ENCODE data around the gene NAT9. TPM values are rescaled to one million over a fixed set of nuclear protein-coding genes. Genes with fewer than 3 reads are reported as not detected.
A peak's percentile ranks its signal among the peaks of the same experiment; 100 is the strongest.

The NAT9 gene
- total and polyA plus RNA-seq, 2 experiments from 2014 or later, result 29.2 to 34.8 TPM

DNA sequence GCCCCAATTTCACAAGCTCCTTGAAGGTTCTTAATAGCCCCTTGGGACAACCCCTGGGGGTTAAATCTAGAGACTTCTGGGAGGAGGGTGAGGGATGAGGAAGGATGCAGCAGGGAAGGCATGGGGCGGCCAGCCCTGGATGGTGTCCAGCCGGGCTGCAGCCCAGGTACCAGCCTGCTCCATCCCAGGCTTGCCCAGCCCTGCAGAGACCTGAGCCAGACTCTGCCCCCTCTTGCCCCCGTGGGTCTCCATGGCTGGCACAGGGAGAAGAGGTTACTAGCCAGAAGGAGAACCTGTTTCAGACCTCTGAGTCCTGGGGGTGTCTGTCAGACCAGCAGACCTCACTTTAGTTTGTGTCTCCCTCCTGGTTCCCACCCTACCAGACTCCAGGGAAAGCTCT lies 19.3 kb downstream of the NAT9 start:
- 84% methylated on average over 3 of the region's 3 CpGs for WGBS (ENCODE audit: low lambda C conversion rate, missing lambda C conversion rate)
- TF ChIP-seq EZH2phosphoT487 (IDR thresholded peaks at IDR 0.05; ENCODE audit: low read depth, severe bottlenecking, unreplicated experiment) (no peak), EZH2 (IDR thresholded peaks at IDR 0.05; ENCODE audit: borderline replicate concordance) (no peak), CTCF (IDR thresholded peaks at IDR 0.05; ENCODE audit: poor library complexity) (no peak)
- DNase-seq (ENCODE audit: low spot score), result no peak
- no peaks in the 10 kb centered on the region for H3K9me3 ChIP-seq (ENCODE audit: low read depth)
- no peaks in the 10 kb centered on the region for H3K36me3 ChIP-seq (replicated peaks; ENCODE audit: insufficient read depth, low read depth)
- H3K4me1 ChIP-seq (ENCODE audit: insufficient read depth), result peaks cover 72% of the 10 kb centered on the region
- H3K79me2 ChIP-seq, result peaks cover 100% of the 10 kb centered on the region
- H3K27ac ChIP-seq, result peak overlapping the region; percentile 97
- H4K20me1 ChIP-seq (ENCODE audit: insufficient read depth, poor library complexity, severe bottlenecking), result peaks cover 84% of the 10 kb centered on the region
- no peaks in the 10 kb centered on the region for H3K27me3 ChIP-seq
- H2AFZ ChIP-seq, result no peak overlapping the region
- H3K4me2 ChIP-seq, result peak overlapping the region; percentile 77
- no peak overlapping the region for H3K4me3 ChIP-seq
- H3K9me2 ChIP-seq (replicated peaks; ENCODE audit: insufficient read depth), result no peaks in the 10 kb centered on the region

DNA sequence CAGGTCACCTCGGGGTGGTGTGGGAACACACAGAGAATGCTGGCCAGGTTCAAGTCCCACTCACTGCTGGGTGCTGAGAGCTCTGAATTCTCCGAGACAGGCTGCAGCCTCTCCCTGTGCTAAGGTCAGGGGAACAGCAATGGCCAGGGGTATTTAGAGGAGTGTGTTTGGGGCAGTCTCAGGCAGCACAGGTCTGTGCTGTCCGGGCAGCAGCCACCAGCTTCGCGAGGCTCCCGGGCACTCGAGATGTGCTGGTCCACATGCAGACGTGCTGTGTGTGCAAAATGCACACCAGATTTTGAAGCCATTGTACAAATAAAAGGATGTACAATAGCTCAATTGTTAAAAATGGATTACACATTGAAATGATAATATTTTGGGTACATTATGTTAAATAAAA lies 20.6 kb downstream of the NAT9 start:
- Histone ChIP-seq H3K4me3 (no peak overlapping the region), H3K27ac (no peak overlapping the region), H3K9me3 (ENCODE audit: low read depth) (no peaks in the 10 kb centered on the region), H3K4me1 (ENCODE audit: insufficient read depth) (peaks cover 71% of the 10 kb centered on the region), H3K79me2 (peaks cover 100% of the 10 kb centered on the region), H3K9me2 (replicated peaks; ENCODE audit: insufficient read depth) (no peaks in the 10 kb centered on the region), H3K4me2 (peak overlapping the region; percentile 77), H2AFZ (no peak overlapping the region), H3K36me3 (replicated peaks; ENCODE audit: insufficient read depth, low read depth) (no peaks in the 10 kb centered on the region), H4K20me1 (ENCODE audit: insufficient read depth, poor library complexity, severe bottlenecking) (peaks cover 80% of the 10 kb centered on the region), H3K27me3 (no peaks in the 10 kb centered on the region)
- TF ChIP-seq EZH2phosphoT487 (IDR thresholded peaks at IDR 0.05; ENCODE audit: low read depth, severe bottlenecking, unreplicated experiment), result no peak
- TF ChIP-seq EZH2 (IDR thresholded peaks at IDR 0.05; ENCODE audit: borderline replicate concordance), result no peak
- TF ChIP-seq CTCF (IDR thresholded peaks at IDR 0.05; ENCODE audit: poor library complexity), result no peak
- no peak for DNase-seq (ENCODE audit: low spot score)
- 85% methylated on average over 8 of the region's 8 CpGs for WGBS (ENCODE audit: low lambda C conversion rate, missing lambda C conversion rate)

DNA sequence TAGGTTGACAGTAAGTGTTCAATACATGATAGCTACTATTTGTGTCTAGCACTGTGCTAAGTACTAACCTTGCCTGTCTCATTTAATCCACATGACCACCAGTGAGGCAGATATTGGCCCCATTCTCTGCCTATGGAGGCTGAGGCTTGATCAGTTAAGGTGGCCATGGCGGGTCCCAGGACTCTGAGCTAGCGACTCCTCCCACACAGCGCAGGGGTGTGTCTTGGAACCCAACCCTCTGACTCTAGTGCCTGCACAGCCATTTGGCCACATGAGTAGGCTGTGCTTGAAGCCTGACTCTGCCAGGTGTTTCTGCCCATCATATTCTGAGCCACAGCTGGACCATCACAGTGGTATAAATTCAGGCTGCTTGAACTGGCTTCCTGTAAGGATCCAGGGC lies 21.3 kb downstream of the NAT9 start:
- H3K4me1 ChIP-seq (ENCODE audit: insufficient read depth), result peaks cover 70% of the 10 kb centered on the region
- H3K27ac ChIP-seq, result no peak overlapping the region
- H3K9me3 ChIP-seq (ENCODE audit: low read depth), result no peaks in the 10 kb centered on the region
- WGBS (ENCODE audit: low lambda C conversion rate, missing lambda C conversion rate), result 89% methylated on average over 3 of the region's 3 CpGs
- H3K79me2 ChIP-seq, result peaks cover 100% of the 10 kb centered on the region
- peaks cover 75% of the 10 kb centered on the region for H4K20me1 ChIP-seq (ENCODE audit: insufficient read depth, poor library complexity, severe bottlenecking)
- H3K27me3 ChIP-seq, result no peaks in the 10 kb centered on the region
- no peak overlapping the region for H3K4me2 ChIP-seq
- H2AFZ ChIP-seq, result no peak overlapping the region
- no peak overlapping the region for H3K4me3 ChIP-seq
- no peaks in the 10 kb centered on the region for H3K36me3 ChIP-seq (replicated peaks; ENCODE audit: insufficient read depth, low read depth)
- no peak for DNase-seq (ENCODE audit: low spot score)
- H3K9me2 ChIP-seq (replicated peaks; ENCODE audit: insufficient read depth), result no peaks in the 10 kb centered on the region
- TF ChIP-seq EZH2 (IDR thresholded peaks at IDR 0.05; ENCODE audit: borderline replicate concordance) (no peak), CTCF (IDR thresholded peaks at IDR 0.05; ENCODE audit: poor library complexity) (no peak), EZH2phosphoT487 (IDR thresholded peaks at IDR 0.05; ENCODE audit: low read depth, severe bottlenecking, unreplicated experiment) (no peak)
